HepG2 (cell line): ENCODE results near the gene CES2. TPM values are rescaled to one million over a fixed set of nuclear protein-coding genes. Genes with fewer than 3 reads are reported as not detected.

ENCODE experiments used
- ETV6 ChIP-seq: sonication (generic); formaldehyde crosslinking; conservative IDR thresholded peaks from 2 replicates; pipeline ENCODE4 v1.4.0; 2020; ENCODE audit warnings: missing genetic modification reagents
- FOXO1 ChIP-seq: sonication (generic); formaldehyde crosslinking; IDR thresholded peaks from 2 replicates; pipeline ENCODE4 v1.4.0; 2020; ENCODE audit warnings: missing genetic modification reagents
- IRF2 ChIP-seq: IDR thresholded peaks from 2 replicates; pipeline ENCODE4 v1.6.1; 2018; ENCODE audit warnings: missing genetic modification reagents, missing compliant biosample characterization
- JARID2 ChIP-seq: sonication (generic); formaldehyde crosslinking; IDR thresholded peaks from 2 replicates; pipeline ENCODE4 v1.8.1; 2023; ENCODE audit warnings: missing genetic modification reagents, inconsistent platforms; ENCODE audit not compliant: insufficient replicate concordance
- KLF9 ChIP-seq: IDR thresholded peaks from 2 replicates; pipeline ENCODE4 v1.6.1; 2016; ENCODE audit warnings: low read depth
- MIER3 ChIP-seq: IDR thresholded peaks from 2 replicates; pipeline ENCODE4 v1.6.1; 2016; ENCODE audit warnings: missing compliant biosample characterization, borderline replicate concordance
- NBN ChIP-seq: fragments of 450-650 bp; conservative IDR thresholded peaks from 2 replicates; pipeline ENCODE4 v1.6.1; 2017
- SP2 ChIP-seq: sonication (generic); formaldehyde crosslinking; IDR thresholded peaks from 2 replicates; pipeline ENCODE4 v1.5.1; 2020; ENCODE audit warnings: mild to moderate bottlenecking, missing genetic modification reagents
- STAG1 ChIP-seq: sonication (generic); formaldehyde crosslinking; IDR thresholded peaks from 2 replicates; pipeline ENCODE4 v1.4.0; 2020; ENCODE audit warnings: missing genetic modification reagents
- TCF12 ChIP-seq, 2 experiments: fragments of 450-650 bp in 1 of 2; sonication (generic) in 1 of 2; formaldehyde crosslinking in 1 of 2; IDR thresholded peaks; 2 replicates each; pipeline versions ENCODE4 v1.6.1 to v1.8.0; 2017 to 2022; ENCODE audit warnings: antibody characterized with exemption in 1 of 2, mild to moderate bottlenecking in 1 of 2, missing genetic modification reagents in 1 of 2, moderate library complexity in 1 of 2
- THAP11 ChIP-seq: IDR thresholded peaks from 2 replicates; pipeline ENCODE4 v1.6.1; 2016; ENCODE audit warnings: missing biosample characterization, missing genetic modification reagents
- ZBTB14 ChIP-seq: sonication (generic); formaldehyde crosslinking; IDR thresholded peaks from 2 replicates; pipeline ENCODE4 v1.4.0; 2020; ENCODE audit warnings: missing genetic modification reagents
- ZBTB21 ChIP-seq: sonication (generic); formaldehyde crosslinking; IDR thresholded peaks from 2 replicates; pipeline ENCODE4 v1.4.0; 2020; ENCODE audit warnings: missing genetic modification reagents
- ZNF12 ChIP-seq: sonication (generic); formaldehyde crosslinking; IDR thresholded peaks from 2 replicates; pipeline ENCODE4 v1.5.0; 2020; ENCODE audit warnings: missing genetic modification reagents
- ZNF17 ChIP-seq: sonication (generic); formaldehyde crosslinking; IDR thresholded peaks from 2 replicates; pipeline ENCODE4 v1.5.0; 2020; ENCODE audit warnings: mild to moderate bottlenecking, missing genetic modification reagents
- ZNF792 ChIP-seq: IDR thresholded peaks from 2 replicates; pipeline ENCODE4 v1.6.1; 2016
- polyA plus RNA-seq, 8 experiments: library from polyadenylated mRNA; depleted of rRNA in 3 of 8; stranded (reverse) in 7 of 8; unstranded in 1 of 8; fragments of >200 nt; fragmentation: Illumina TruSeq in 4 of 8; extraction: Trizol in 4 of 8; gene quantifications; 2 replicates each; pipeline versions ENCODE4 v1.2.1 to v1.2.3, GENCODE V29; 2011 to 2016; ENCODE audit warnings: low read depth in 4 of 8, missing spikeins in 1 of 8, mixed read lengths in 1 of 8; ENCODE audit not compliant: insufficient read depth in 1 of 8
- total RNA-seq, 5 experiments: library from RNA; depleted of rRNA; stranded (reverse); fragments of >200 nt; fragmentation: Illumina TruSeq; extraction: Trizol; gene quantifications; 2 replicates each; pipeline ENCODE4 v1.2.3, GENCODE V29; 2016; ENCODE audit warnings: low read depth in 1 of 5
- TF ChIP-seq, protein P1 (sequence below): sonication (generic); formaldehyde crosslinking; IDR thresholded peaks from 2 replicates; pipeline ENCODE4 v1.4.0; 2020; ENCODE audit warnings: mild to moderate bottlenecking, missing genetic modification reagents

The CES2 gene
- total and polyA plus RNA-seq, 2 of the 13 experiments (the other 11 are each of a cell fraction or from before 2014, with no cell fraction given): 50.6 to 63.8 TPM

DNA sequence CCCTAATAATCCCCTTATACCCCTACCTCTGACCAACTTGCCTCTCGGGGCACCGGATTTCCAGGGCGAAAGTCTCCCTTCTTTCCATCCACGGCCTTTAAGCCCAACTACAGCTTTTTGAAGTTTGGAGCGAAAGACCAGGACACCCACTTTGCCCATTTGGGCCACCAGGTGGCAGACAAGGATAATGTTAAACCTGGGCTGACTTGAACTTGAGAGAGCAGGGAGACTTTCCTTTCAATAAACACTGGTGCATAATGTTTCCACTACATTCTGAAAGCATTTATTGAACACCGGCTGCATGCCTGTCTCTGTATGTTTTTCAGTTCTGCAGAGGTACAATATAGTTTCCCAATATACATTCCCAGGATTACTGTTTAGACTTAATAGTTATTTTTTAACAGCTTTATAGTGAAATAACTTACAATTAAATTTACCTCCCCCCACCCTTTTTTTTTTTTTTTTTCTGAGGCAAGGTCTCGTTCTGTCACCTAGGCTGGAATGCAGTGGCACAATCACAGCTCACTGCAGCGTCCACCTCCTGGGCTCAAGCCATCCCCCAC is 18.9 kb downstream of the CES2 start (continued):
- no peak for TF ChIP-seq ZBTB14 (CRISPR knock-in tag)
- TF ChIP-seq IRF2 (CRISPR knock-in tag): peak; percentile 67; the same call in 1 of the 2 replicates
- 0 out of 2 replicates have a peak, but pooled peaks have one; percentile 20 for TF ChIP-seq FOXO1 (CRISPR knock-in tag)
- TF ChIP-seq ZNF12 (CRISPR knock-in tag): no peak
- TF ChIP-seq MIER3 (CRISPR knock-in tag): peak; percentile 74; the same call in 1 of the 2 replicates
- TF ChIP-seq, protein P1, sequence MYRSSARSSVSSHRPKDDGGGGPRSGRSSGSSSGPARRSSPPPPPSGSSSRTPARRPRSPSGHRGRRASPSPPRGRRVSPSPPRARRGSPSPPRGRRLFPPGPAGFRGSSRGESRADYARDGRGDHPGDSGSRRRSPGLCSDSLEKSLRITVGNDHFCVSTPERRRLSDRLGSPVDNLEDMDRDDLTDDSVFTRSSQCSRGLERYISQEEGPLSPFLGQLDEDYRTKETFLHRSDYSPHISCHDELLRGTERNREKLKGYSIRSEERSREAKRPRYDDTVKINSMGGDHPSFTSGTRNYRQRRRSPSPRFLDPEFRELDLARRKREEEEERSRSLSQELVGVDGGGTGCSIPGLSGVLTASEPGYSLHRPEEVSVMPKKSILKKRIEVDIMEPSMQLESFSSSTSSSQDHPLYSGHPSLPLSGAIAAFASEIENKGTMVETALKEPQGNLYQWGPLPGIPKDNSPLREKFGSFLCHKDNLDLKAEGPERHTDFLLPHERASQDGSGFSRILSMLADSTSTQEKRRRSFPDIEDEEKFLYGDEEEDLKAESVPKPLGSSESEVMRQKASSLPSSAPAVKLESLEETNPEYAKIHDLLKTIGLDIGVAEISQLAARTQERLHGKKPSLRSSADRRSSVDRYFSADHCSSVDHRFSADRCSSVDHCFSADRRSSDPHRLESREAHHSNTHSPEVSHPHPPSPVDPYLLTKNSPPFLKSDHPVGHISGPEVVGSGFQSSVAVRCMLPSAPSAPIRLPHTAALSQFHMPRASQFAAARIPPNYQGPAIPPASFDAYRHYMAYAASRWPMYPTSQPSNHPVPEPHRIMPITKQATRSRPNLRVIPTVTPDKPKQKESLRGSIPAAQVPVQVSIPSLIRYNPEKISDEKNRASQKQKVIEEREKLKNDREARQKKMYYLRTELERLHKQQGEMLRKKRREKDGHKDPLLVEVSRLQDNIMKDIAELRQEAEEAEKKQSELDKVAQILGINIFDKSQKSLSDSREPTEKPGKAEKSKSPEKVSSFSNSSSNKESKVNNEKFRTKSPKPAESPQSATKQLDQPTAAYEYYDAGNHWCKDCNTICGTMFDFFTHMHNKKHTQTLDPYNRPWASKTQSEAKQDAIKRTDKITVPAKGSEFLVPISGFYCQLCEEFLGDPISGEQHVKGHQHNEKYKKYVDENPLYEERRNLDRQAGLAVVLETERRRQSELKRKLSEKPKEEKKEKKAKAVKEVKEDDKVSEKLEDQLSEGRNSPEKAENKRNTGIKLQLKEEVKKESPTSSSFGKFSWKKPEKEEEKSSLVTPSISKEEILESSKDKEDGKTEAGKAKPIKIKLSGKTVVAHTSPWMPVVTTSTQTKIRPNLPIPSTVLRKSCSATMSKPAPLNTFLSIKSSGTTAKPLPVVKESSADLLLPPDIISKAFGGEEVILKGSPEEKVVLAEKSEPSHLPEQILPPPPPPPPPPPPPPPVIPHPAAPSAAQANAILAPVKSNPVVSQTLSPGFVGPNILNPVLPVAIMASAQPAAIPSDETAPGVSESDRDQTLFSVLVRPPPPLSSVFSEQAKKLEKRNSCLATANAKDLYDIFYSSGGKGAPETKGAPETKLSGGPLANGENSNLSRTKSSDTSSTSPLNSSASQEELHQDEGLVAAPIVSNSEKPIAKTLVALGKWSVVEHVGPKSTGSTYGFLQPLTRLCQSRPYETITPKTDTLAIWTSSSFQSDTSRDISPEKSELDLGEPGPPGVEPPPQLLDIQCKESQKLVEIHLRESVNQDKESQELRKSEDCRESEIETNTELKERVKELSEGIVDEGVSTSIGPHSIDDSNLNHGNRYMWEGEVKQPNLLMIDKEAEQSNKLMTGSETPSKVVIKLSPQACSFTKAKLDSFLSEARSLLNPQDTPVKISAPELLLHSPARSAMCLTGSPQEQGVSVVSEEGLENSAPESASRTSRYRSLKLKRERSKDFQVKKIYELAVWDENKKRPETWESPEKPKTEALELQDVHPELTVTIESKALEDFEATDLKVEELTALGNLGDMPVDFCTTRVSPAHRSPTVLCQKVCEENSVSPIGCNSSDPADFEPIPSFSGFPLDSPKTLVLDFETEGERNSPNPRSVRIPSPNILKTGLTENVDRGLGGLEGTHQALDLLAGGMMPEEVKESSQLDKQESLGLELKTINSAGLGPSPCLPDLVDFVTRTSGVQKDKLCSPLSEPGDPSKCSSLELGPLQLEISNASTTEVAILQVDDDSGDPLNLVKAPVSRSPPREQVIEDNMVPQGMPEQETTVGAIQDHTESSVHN (CRISPR knock-in tag): no peak
- peak; percentile 65 for TF ChIP-seq THAP11
- TF ChIP-seq ZNF792 (CRISPR knock-in tag): peak; percentile 59; the same call in 1 of the 2 replicates
- TF ChIP-seq ZBTB21 (CRISPR knock-in tag): peak; percentile 32; the same call in 1 of the 2 replicates
- TF ChIP-seq ZNF17 (CRISPR knock-in tag): no peak
- no peak for TF ChIP-seq TCF12 (IDR thresholded peaks at IDR 0.05)
- no peak for TF ChIP-seq TCF12 (CRISPR knock-in tag; IDR thresholded peaks at IDR 0.05)
- TF ChIP-seq KLF9 (CRISPR knock-in tag): peak; percentile 52; the same call in 1 of the 2 replicates
- TF ChIP-seq JARID2 (CRISPR knock-in tag): peak; percentile 54
- TF ChIP-seq SP2 (CRISPR knock-in tag): no peak
- TF ChIP-seq NBN: no peak
- peak; percentile 95 for TF ChIP-seq STAG1 (CRISPR knock-in tag)
- TF ChIP-seq ETV6 (CRISPR knock-in tag): no peak
